ENCODE results near the gene RHOBTB1.

The RHOBTB1 gene

GRCh38 chr10:60989400-60989876 is 45.5 kb upstream of the RHOBTB1 start (continued):
- TF ChIP-seq ZNF747 (tag by site-specific recombination; IDR thresholded peaks at IDR 0.05) (no peak), ZNF248 (tag by site-specific recombination; IDR thresholded peaks at IDR 0.05) (no peak), ZBTB44 (tag by site-specific recombination; IDR thresholded peaks at IDR 0.05) (peak; percentile 55; the same call in 1 of the 2 replicates), ZNF624 (tag by site-specific recombination; IDR thresholded peaks at IDR 0.05) (no peak), ZSCAN30 (tag by site-specific recombination; IDR thresholded peaks at IDR 0.05) (no peak)

GRCh38 chr10:60986791-60987190 is 42.8 kb upstream of the RHOBTB1 start:
- TF ChIP-seq ZNF335 (tag by site-specific recombination; conservative IDR thresholded peaks at IDR 0.05) = no peak
- no peak for TF ChIP-seq ZNF561 (tag by site-specific recombination; IDR thresholded peaks at IDR 0.05; ENCODE audit: borderline replicate concordance)
- no peak for TF ChIP-seq ZNF202 (tag by site-specific recombination; IDR thresholded peaks at IDR 0.05; ENCODE audit: borderline replicate concordance)
- TF ChIP-seq ZBTB10 (tag by site-specific recombination; IDR thresholded peaks at IDR 0.05) = no peak
- no peak for TF ChIP-seq KLF9 (tag by site-specific recombination; IDR thresholded peaks at IDR 0.05; ENCODE audit: low read depth)
- TF ChIP-seq WT1 (tag by site-specific recombination; IDR thresholded peaks at IDR 0.05) = peak; percentile 44; the same call in 1 of the 2 replicates
- no peak for TF ChIP-seq HIC1 (tag by site-specific recombination; IDR thresholded peaks at IDR 0.05)
- peak; percentile 21; the same call in 1 of the 2 replicates for TF ChIP-seq ZNF660 (tag by site-specific recombination; IDR thresholded peaks at IDR 0.05)
- H3K36me3 ChIP-seq (ENCODE audit: control insufficient read depth in 2 of 2, insufficient read depth in 1 of 2, low read length in 2 of 2) = no peaks in the 10 kb centered on the region
- CTCF ChIA-PET = no interaction called here
- POLR2A ChIA-PET = no interaction called here
- peaks cover 6% of the 10 kb centered on the region; the same call in 1 of the 2 replicates for H3K4me1 ChIP-seq (ENCODE audit: control insufficient read depth, insufficient read depth, low read length)
- H3K27ac ChIP-seq (ENCODE audit: extremely low read depth, low read depth, low read length) = peak overlapping the region; percentile 21; the same call in 1 of the 2 replicates
- no peaks in the 10 kb centered on the region for H3K9me3 ChIP-seq (ENCODE audit: control insufficient read depth, insufficient read depth, low read depth, low read length)
- H3K4me3 ChIP-seq (ENCODE audit: low read depth, low read length) = no peak overlapping the region

- H3K36me3 ChIP-seq (ENCODE audit: control insufficient read depth in 2 of 2, insufficient read depth in 1 of 2, low read length in 2 of 2) = no peaks in the 10 kb centered on the region
- no peaks in the 10 kb centered on the region for H3K9me3 ChIP-seq (ENCODE audit: control insufficient read depth, insufficient read depth, low read depth, low read length)
- H3K4me3 ChIP-seq (ENCODE audit: low read depth, low read length) = no peak overlapping the region
- H3K4me1 ChIP-seq (ENCODE audit: control insufficient read depth, insufficient read depth, low read length) = peaks cover 6% of the 10 kb centered on the region; the same call in 1 of the 2 replicates
- no peak overlapping the region for H3K27ac ChIP-seq (ENCODE audit: extremely low read depth, low read depth, low read length)
- CTCF ChIA-PET = no interaction called here
- POLR2A ChIA-PET = no interaction called here
- TF ChIP-seq ZNF488 (tag by site-specific recombination; IDR thresholded peaks at IDR 0.05) = no peak
- TF ChIP-seq ZNF157 (tag by site-specific recombination; IDR thresholded peaks at IDR 0.05) = no peak
- TF ChIP-seq ZNF292 (tag by site-specific recombination; IDR thresholded peaks at IDR 0.05; ENCODE audit: borderline replicate concordance, low read depth) = no peak
- TF ChIP-seq ZNF747 (tag by site-specific recombination; IDR thresholded peaks at IDR 0.05) = no peak
- no peak for TF ChIP-seq ZNF621 (tag by site-specific recombination; IDR thresholded peaks at IDR 0.05)
- no peak for TF ChIP-seq ZNF426 (tag by site-specific recombination; IDR thresholded peaks at IDR 0.05)
- no peak for TF ChIP-seq FEZF1 (tag by site-specific recombination; IDR thresholded peaks at IDR 0.05)
- no peak for TF ChIP-seq ZNF658 (tag by site-specific recombination; IDR thresholded peaks at IDR 0.05)
- no peak for TF ChIP-seq GLI2 (tag by site-specific recombination; IDR thresholded peaks at IDR 0.05; ENCODE audit: borderline replicate concordance, low read depth)
- no peak for TF ChIP-seq ZNF48 (tag by site-specific recombination; IDR thresholded peaks at IDR 0.05)
- TF ChIP-seq ZFP69B (tag by site-specific recombination; IDR thresholded peaks at IDR 0.05) = no peak
- TF ChIP-seq ZSCAN5A (tag by site-specific recombination; IDR thresholded peaks at IDR 0.05) = no peak
- no peak for TF ChIP-seq KLF1 (tag by site-specific recombination; IDR thresholded peaks at IDR 0.05)
- no peak for TF ChIP-seq OVOL3 (tag by site-specific recombination; IDR thresholded peaks at IDR 0.05)
- no peak for TF ChIP-seq ZNF335 (tag by site-specific recombination; conservative IDR thresholded peaks at IDR 0.05)
Measured at GRCh38 chr10:60985951-60986350, 42.0 kb upstream of the RHOBTB1 start.

Data from HEK293 (cell line).